Measurements from ENCODE around the gene MLH1. TPM values are rescaled to one million over a fixed set of nuclear protein-coding genes. Genes with fewer than 3 reads are reported as not detected.
A peak's percentile ranks its signal among the peaks of the same experiment; 100 is the strongest.
"Not testable (repeated sequence)": the region's sequence is repeated elsewhere in the genome, so short reads cannot be mapped to it uniquely, and the experiment has no call there.

The MLH1 gene
- total RNA-seq, 1 experiment from 2014 or later: 79.7 TPM

GRCh38 chr3:36945333-36945980 lies 47.9 kb upstream of the MLH1 start:
- no peaks in the 10 kb centered on the region for H3K79me2 ChIP-seq (ENCODE audit: low read length)
- H4K20me1 ChIP-seq (ENCODE audit: low read length): no peaks in the 10 kb centered on the region
- H3K9ac ChIP-seq (ENCODE audit: low read length): no peak overlapping the region
- TF ChIP-seq CTCF (conservative IDR thresholded peaks at IDR 0.05; ENCODE audit: low read depth, low read length): no peak
- no peak for TF ChIP-seq EZH2 (IDR thresholded peaks at IDR 0.05; ENCODE audit: low read length, unreplicated experiment)
- no peak for TF ChIP-seq EZH2phosphoT487 (IDR thresholded peaks at IDR 0.05; ENCODE audit: borderline replicate concordance, low read length)
- no TSS peak for BruUV-seq (replicated peaks)
- H3K4me3 ChIP-seq (ENCODE audit: low read length): no peak overlapping the region
- no peaks in the 10 kb centered on the region; the same call in 1 of the 2 replicates for H3K4me1 ChIP-seq (ENCODE audit: insufficient read depth, low read length)
- no peak for ATAC-seq
- ChIA-PET CTCF (no interaction called here), POLR2A (ENCODE audit: unreplicated experiment) (no interaction called here)
- H3F3A ChIP-seq (ENCODE audit: low read length, unreplicated experiment): no peaks in the 10 kb centered on the region
- DNase-seq: no peak
- no peaks in the 10 kb centered on the region for H3K27me3 ChIP-seq (ENCODE audit: low read length)
- intact Hi-C loops (cut with micrococcal nuclease): no loop called here
- no peak overlapping the region for H3K4me2 ChIP-seq (ENCODE audit: low read length)
- no peak overlapping the region for H2AFZ ChIP-seq (ENCODE audit: low read length)
- H3K9me2 ChIP-seq (replicated peaks; ENCODE audit: low read length): no peaks in the 10 kb centered on the region
- no peaks in the 10 kb centered on the region for H3K9me3 ChIP-seq (ENCODE audit: low read length)
- no peak overlapping the region for H3K27ac ChIP-seq (ENCODE audit: low read length)
- no peaks in the 10 kb centered on the region for H3K36me3 ChIP-seq (ENCODE audit: low read depth, low read length)

- H3K9me3 ChIP-seq (ENCODE audit: low read length); intact Hi-C loops (cut with micrococcal nuclease); H3K27me3 ChIP-seq (ENCODE audit: low read length); H3K9ac ChIP-seq (ENCODE audit: low read length); H2AFZ ChIP-seq (ENCODE audit: low read length); POLR2A ChIA-PET (ENCODE audit: unreplicated experiment); H4K20me1 ChIP-seq (ENCODE audit: low read length); H3K79me2 ChIP-seq (ENCODE audit: low read length); H3F3A ChIP-seq (ENCODE audit: low read length, unreplicated experiment); BruUV-seq (replicated peaks); H3K4me1 ChIP-seq (ENCODE audit: insufficient read depth, low read length); H3K4me2 ChIP-seq (ENCODE audit: low read length); H3K4me3 ChIP-seq (ENCODE audit: low read length); ATAC-seq; CTCF ChIA-PET; DNase-seq; H3K27ac ChIP-seq (ENCODE audit: low read length); H3K36me3 ChIP-seq (ENCODE audit: low read depth, low read length); H3K9me2 ChIP-seq (replicated peaks; ENCODE audit: low read length): not testable (repeated sequence)
Measured at GRCh38 chr3:36947814-36948213, 45.5 kb upstream of the MLH1 start.

- ATAC-seq (no peak), DNase-seq (peak; percentile 27)
- Histone ChIP-seq H3K27me3 (ENCODE audit: low read length) (no peaks in the 10 kb centered on the region), H4K20me1 (ENCODE audit: low read length) (no peaks in the 10 kb centered on the region), H3K9me2 (replicated peaks; ENCODE audit: low read length) (no peaks in the 10 kb centered on the region), H3K79me2 (ENCODE audit: low read length) (no peaks in the 10 kb centered on the region), H3K4me2 (ENCODE audit: low read length) (no peak overlapping the region), H2AFZ (ENCODE audit: low read length) (no peak overlapping the region), H3K4me3 (ENCODE audit: low read length) (no peak overlapping the region), H3K9me3 (ENCODE audit: low read length) (no peaks in the 10 kb centered on the region), H3K4me1 (ENCODE audit: insufficient read depth, low read length) (peaks cover 24% of the 10 kb centered on the region), H3F3A (ENCODE audit: low read length, unreplicated experiment) (peaks cover 3% of the 10 kb centered on the region), H3K27ac (ENCODE audit: low read length) (no peak overlapping the region), H3K9ac (ENCODE audit: low read length) (no peak overlapping the region), H3K36me3 (ENCODE audit: low read depth, low read length) (no peaks in the 10 kb centered on the region)
- no TSS peak for BruUV-seq (replicated peaks)
- ChIA-PET POLR2A (ENCODE audit: unreplicated experiment) (no interaction called here), CTCF (no interaction called here)
- intact Hi-C loops (cut with micrococcal nuclease): no loop called here
- TF ChIP-seq EZH2 (IDR thresholded peaks at IDR 0.05; ENCODE audit: low read length, unreplicated experiment) (no peak), CTCF (conservative IDR thresholded peaks at IDR 0.05; ENCODE audit: low read depth, low read length) (no peak)
Measured at GRCh38 chr3:36954452-36955134, 38.7 kb upstream of the MLH1 start.

All from PC-3 (cell line).